Endodermal cell (in vitro differentiated cells): ENCODE data around the gene BCCIP. TPM values are rescaled to one million over a fixed set of nuclear protein-coding genes. Genes with fewer than 3 reads are reported as not detected.

Source experiments
- DNase-seq: peaks from one replicate; pipeline ENCODE4 v3.0.0-alpha.2; 2017
- H3K27ac ChIP-seq: 2 replicates; pipeline ENCODE4 v1.5.1; 2013; ENCODE audit warnings: mild to moderate bottlenecking, low read depth, low read length, moderate library complexity
- H3K27me3 ChIP-seq: 2 replicates; pipeline ENCODE4 v1.6.1; 2013; ENCODE audit warnings: mild to moderate bottlenecking, low read length, moderate library complexity; ENCODE audit not compliant: insufficient read depth, control insufficient read depth, poor library complexity, severe bottlenecking
- H3K36me3 ChIP-seq: 2 replicates; pipeline ENCODE4 v1.7.0; 2013; ENCODE audit warnings: mild to moderate bottlenecking, low read length, moderate library complexity; ENCODE audit not compliant: control insufficient read depth, insufficient read depth
- H3K4me1 ChIP-seq: one replicate; pipeline ENCODE4 v1.7.0; 2013; ENCODE audit warnings: low read length; ENCODE audit not compliant: control insufficient read depth, insufficient read depth
- H3K4me3 ChIP-seq: 2 replicates; pipeline ENCODE4 v1.5.1; 2013; ENCODE audit warnings: mild to moderate bottlenecking, low read length, moderate library complexity
- H3K9ac ChIP-seq: 2 replicates; pipeline ENCODE4 v1.6.1; 2013; ENCODE audit warnings: mild to moderate bottlenecking, low read length, moderate library complexity; ENCODE audit not compliant: poor library complexity, severe bottlenecking; ENCODE audit errors: extremely low read depth
- H3K9me3 ChIP-seq: 2 replicates; pipeline ENCODE4 v1.6.1; 2013; ENCODE audit warnings: mild to moderate bottlenecking, low read length, moderate library complexity; ENCODE audit not compliant: control insufficient read depth
- H3K27ac Mint-ChIP-seq: 2 replicates; pipeline ENCODE4 v1.8.0; 2020; ENCODE audit warnings: mixed read lengths
- H3K27me3 Mint-ChIP-seq: 2 replicates; pipeline ENCODE4 v1.8.0; 2021; ENCODE audit warnings: mild to moderate bottlenecking, mixed read lengths; ENCODE audit not compliant: insufficient read depth
- H3K36me3 Mint-ChIP-seq: 2 replicates; pipeline ENCODE4 v1.8.0; 2020; ENCODE audit warnings: low read depth, mixed read lengths
- H3K4me1 Mint-ChIP-seq: 2 replicates; pipeline ENCODE4 v1.8.0; 2020; ENCODE audit warnings: mixed read lengths
- H3K4me3 Mint-ChIP-seq: 2 replicates; pipeline ENCODE4 v1.8.0; 2020; ENCODE audit warnings: mild to moderate bottlenecking, moderate library complexity, mixed read lengths
- H3K9me3 Mint-ChIP-seq: 2 replicates; pipeline ENCODE4 v1.8.0; 2020; ENCODE audit warnings: mild to moderate bottlenecking, mixed read lengths
- WGBS, 2 experiments: methylation state at CpG; one replicate each; pipeline versions ENCODE4 v1.1.5 to v1.1.7; 2013; ENCODE audit warnings: missing lambda C conversion rate in 2 of 2, mixed read lengths in 1 of 2; ENCODE audit not compliant: insufficient coverage in 1 of 2, insufficient read length in 1 of 2; 5-methylcytosine and 5-hydroxymethylcytosine counted together
- total RNA-seq, 2 donors: library from RNA; stranded (reverse); fragmentation: NEBNext Ultra II Directional in 1 of 2; extraction: Animal tissue kit (Norgen Biotek cat#: 25700) in 1 of 2; gene quantifications; 2 replicates in 1 of 2; 3 replicates in 1 of 2; pipeline ENCODE4 v1.2.1, GENCODE V29; 2021
- TF ChIP-seq, protein P1 (sequence below): fragments of 200-600 bp; sonication (generic); conservative IDR thresholded peaks from 2 replicates; pipeline ENCODE4 v1.5.0; 2021; ENCODE audit warnings: antibody characterized with exemption, mild to moderate bottlenecking

Gene BCCIP
- total RNA-seq, 2 donors from 2014 or later = 84.4 to 93.8 TPM

- Histone ChIP-seq H3K4me1 (no peaks in the 10 kb centered on the region), H3K9ac (no peak overlapping the region), H3K27me3 (no peaks in the 10 kb centered on the region), H3K4me3 (no peak overlapping the region), H3K36me3 (peaks cover 55% of the 10 kb centered on the region), H3K27ac (no peak overlapping the region), H3K9me3 (no peaks in the 10 kb centered on the region)
- H3K27me3 Mint-ChIP-seq = no peaks in the 10 kb centered on the region
- no peak for DNase-seq
- H3K36me3 Mint-ChIP-seq = peaks cover 52% of the 10 kb centered on the region
- no peak overlapping the region for H3K4me3 Mint-ChIP-seq
- WGBS, 2 experiments = 100% methylated on average over 3 of the region's 3 CpGs; no CpG with 5 or more reads in 1 of the 2 experiments
- no peak overlapping the region for H3K27ac Mint-ChIP-seq
- no peaks in the 10 kb centered on the region for H3K9me3 Mint-ChIP-seq
- TF ChIP-seq, protein P1, sequence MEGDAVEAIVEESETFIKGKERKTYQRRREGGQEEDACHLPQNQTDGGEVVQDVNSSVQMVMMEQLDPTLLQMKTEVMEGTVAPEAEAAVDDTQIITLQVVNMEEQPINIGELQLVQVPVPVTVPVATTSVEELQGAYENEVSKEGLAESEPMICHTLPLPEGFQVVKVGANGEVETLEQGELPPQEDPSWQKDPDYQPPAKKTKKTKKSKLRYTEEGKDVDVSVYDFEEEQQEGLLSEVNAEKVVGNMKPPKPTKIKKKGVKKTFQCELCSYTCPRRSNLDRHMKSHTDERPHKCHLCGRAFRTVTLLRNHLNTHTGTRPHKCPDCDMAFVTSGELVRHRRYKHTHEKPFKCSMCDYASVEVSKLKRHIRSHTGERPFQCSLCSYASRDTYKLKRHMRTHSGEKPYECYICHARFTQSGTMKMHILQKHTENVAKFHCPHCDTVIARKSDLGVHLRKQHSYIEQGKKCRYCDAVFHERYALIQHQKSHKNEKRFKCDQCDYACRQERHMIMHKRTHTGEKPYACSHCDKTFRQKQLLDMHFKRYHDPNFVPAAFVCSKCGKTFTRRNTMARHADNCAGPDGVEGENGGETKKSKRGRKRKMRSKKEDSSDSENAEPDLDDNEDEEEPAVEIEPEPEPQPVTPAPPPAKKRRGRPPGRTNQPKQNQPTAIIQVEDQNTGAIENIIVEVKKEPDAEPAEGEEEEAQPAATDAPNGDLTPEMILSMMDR = no peak
- no peaks in the 10 kb centered on the region for H3K4me1 Mint-ChIP-seq
Measured at GRCh38 chr10:125846894-125847293, 23.5 kb downstream of the BCCIP start.

DNA sequence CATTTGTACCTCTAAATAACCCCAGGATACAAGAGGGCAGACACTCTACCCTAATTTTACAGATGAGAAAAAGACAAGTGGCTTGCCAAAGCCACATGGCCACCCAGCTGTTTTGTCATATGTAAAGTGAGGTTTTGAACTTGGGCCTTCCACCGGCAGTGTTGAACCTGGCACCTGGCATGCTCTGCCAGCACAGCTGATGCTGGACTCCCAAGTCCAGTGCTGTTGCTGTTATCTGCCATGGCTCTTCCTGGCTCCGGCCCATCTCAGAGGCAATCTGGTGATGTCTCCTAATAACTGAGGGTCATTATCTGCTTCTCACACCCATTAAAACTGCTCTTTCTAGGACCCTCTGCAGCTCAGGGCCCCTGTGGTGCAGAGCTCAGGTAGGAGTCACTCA, 25.0 kb downstream of the BCCIP start:
- Mint-ChIP-seq H3K4me3 (no peak overlapping the region), H3K27me3 (no peaks in the 10 kb centered on the region), H3K4me1 (no peaks in the 10 kb centered on the region), H3K36me3 (peaks cover 56% of the 10 kb centered on the region), H3K27ac (no peak overlapping the region), H3K9me3 (no peaks in the 10 kb centered on the region)
- no peaks in the 10 kb centered on the region for H3K9me3 ChIP-seq
- H3K36me3 ChIP-seq = peaks cover 60% of the 10 kb centered on the region
- no peak overlapping the region for H3K4me3 ChIP-seq
- H3K27ac ChIP-seq = no peak overlapping the region
- no peaks in the 10 kb centered on the region for H3K27me3 ChIP-seq
- TF ChIP-seq, protein P1 = no peak
- no peak overlapping the region for H3K9ac ChIP-seq
- no peaks in the 10 kb centered on the region for H3K4me1 ChIP-seq
- DNase-seq = no peak
- WGBS, 2 experiments = 97% methylated on average over 2 of the region's 2 CpGs; no CpG with 5 or more reads in 1 of the 2 experiments

GRCh38 chr10:125848857-125849256, 25.5 kb downstream of the BCCIP start:
- Mint-ChIP-seq H3K27ac (no peak overlapping the region), H3K27me3 (no peaks in the 10 kb centered on the region), H3K9me3 (no peaks in the 10 kb centered on the region), H3K36me3 (peaks cover 59% of the 10 kb centered on the region), H3K4me3 (no peak overlapping the region), H3K4me1 (no peaks in the 10 kb centered on the region)
- WGBS, 2 experiments = 83 to 93% methylated on average over 1 to 2 of the region's 2 CpGs
- peaks cover 62% of the 10 kb centered on the region for H3K36me3 ChIP-seq
- H3K9ac ChIP-seq = no peak overlapping the region
- no peak for DNase-seq
- no peak overlapping the region for H3K27ac ChIP-seq
- no peaks in the 10 kb centered on the region for H3K9me3 ChIP-seq
- H3K4me1 ChIP-seq = no peaks in the 10 kb centered on the region
- H3K4me3 ChIP-seq = no peak overlapping the region
- TF ChIP-seq, protein P1 = no peak
- no peaks in the 10 kb centered on the region for H3K27me3 ChIP-seq
